Activated T-helper 17 cell treated with anti-CD3 and anti-CD28 coated beads, Interleukin-2, amount 50 U/mL, for 72 hours (primary cell): ENCODE data around the gene ENTPD8. TPM values are rescaled to one million over a fixed set of nuclear protein-coding genes. Genes with fewer than 3 reads are reported as not detected.

Source experiments
- ATAC-seq: fragments of 150-1000 bp; cut with Tn5 transposase; replicated peaks from 2 replicates; pipeline ENCODE4 v1.10.0; 2021; ENCODE audit warnings: mild to moderate bottlenecking, moderate library complexity
- H3K27ac Mint-ChIP-seq: one replicate; pipeline ENCODE4 v1.8.0; 2022; ENCODE audit warnings: mixed read lengths
- H3K27me3 Mint-ChIP-seq: one replicate; pipeline ENCODE4 v1.8.0; 2022; ENCODE audit warnings: mixed read lengths
- H3K36me3 Mint-ChIP-seq: one replicate; pipeline ENCODE4 v1.8.0; 2022; ENCODE audit warnings: low read depth, mild to moderate bottlenecking, mixed read lengths
- H3K4me1 Mint-ChIP-seq: one replicate; pipeline ENCODE4 v1.8.0; 2022; ENCODE audit warnings: mixed read lengths
- H3K4me3 Mint-ChIP-seq: one replicate; pipeline ENCODE4 v1.8.0; 2022; ENCODE audit warnings: mild to moderate bottlenecking, mixed read lengths
- H3K9me3 Mint-ChIP-seq: one replicate; pipeline ENCODE4 v1.8.0; 2022; ENCODE audit warnings: mixed read lengths
- total RNA-seq, 2 donors: library from RNA; stranded (reverse); gene quantifications; one replicate each; pipeline ENCODE4 v1.2.3, GENCODE V29; 2022

The ENTPD8 gene
- total RNA-seq, 2 donors from 2014 or later = not detected

DNA sequence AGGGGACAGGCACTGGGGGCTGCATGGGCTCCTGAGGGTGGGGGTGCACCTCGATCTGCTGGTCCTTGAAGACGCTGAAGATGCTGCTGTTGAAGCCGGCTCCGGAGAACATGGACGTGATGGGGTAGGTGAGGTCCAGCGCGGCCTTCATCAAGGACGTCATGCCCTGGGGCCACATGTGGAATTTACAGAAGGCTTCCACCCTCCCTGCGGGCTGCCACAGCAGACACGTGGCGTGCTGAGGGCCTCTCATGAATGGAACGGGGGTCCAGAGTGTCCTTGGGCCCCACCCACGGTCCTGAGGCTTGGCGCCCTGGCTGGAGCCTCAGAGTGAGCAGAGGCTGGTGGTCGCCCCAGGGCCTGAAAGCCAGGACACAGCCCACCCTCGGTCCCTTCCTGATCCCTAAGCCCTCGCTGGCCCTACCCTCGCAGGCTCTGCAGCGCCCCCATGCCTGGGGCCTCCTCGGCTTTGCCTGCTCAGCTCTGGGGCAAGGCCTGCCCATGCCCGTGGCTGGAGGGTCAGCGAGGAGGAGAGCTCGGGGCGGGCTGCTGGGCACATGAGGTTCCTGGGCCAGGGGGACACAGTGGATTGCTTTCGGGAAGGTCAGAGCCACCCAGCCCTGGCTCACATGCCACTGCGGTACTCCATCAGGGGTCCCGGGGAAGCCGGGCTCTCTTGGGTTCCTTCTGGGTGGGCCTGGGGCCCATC, 23.3 kb upstream of the ENTPD8 start:
- H3K27me3 Mint-ChIP-seq = no peaks in the 10 kb centered on the region
- no peaks in the 10 kb centered on the region for H3K9me3 Mint-ChIP-seq
- H3K4me1 Mint-ChIP-seq = no peaks in the 10 kb centered on the region
- H3K27ac Mint-ChIP-seq = no peak overlapping the region
- no peaks in the 10 kb centered on the region for H3K36me3 Mint-ChIP-seq
- H3K4me3 Mint-ChIP-seq = no peak overlapping the region
- ATAC-seq = no peak

DNA sequence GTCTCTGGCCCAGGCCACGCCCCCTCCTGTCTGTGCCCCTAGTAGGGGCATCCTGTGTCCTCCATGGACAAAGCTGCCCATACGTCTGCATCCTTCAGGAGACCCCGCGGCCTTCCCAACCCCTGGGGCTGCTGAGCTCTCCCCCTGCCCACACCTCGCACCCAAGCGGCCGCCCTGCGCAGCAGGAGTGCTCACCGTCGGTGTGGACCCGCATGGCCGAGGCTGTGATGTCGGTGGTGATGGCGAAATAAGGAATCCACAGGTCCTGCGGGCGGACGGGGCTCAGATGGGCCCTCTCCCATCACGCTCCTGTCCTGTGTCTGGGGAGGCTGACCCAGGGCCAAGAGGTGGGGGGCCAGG, 22.8 kb upstream of the ENTPD8 start:
- no peaks in the 10 kb centered on the region for H3K9me3 Mint-ChIP-seq
- no peak overlapping the region for H3K4me3 Mint-ChIP-seq

GRCh38 chr9:137462986-137463930, 22.1 kb upstream of the ENTPD8 start:
- no peaks in the 10 kb centered on the region for H3K4me1 Mint-ChIP-seq
- peak overlapping the region; percentile 60 for H3K4me3 Mint-ChIP-seq
- ATAC-seq = no peak
- H3K27ac Mint-ChIP-seq = no peak overlapping the region
- no peaks in the 10 kb centered on the region for H3K27me3 Mint-ChIP-seq
- no peaks in the 10 kb centered on the region for H3K36me3 Mint-ChIP-seq
- H3K9me3 Mint-ChIP-seq = no peaks in the 10 kb centered on the region

More for the DNA sequence above, 22.8 kb upstream of the ENTPD8 start:
- Mint-ChIP-seq H3K36me3 (no peaks in the 10 kb centered on the region), H3K27ac (no peak overlapping the region), H3K27me3 (no peaks in the 10 kb centered on the region), H3K4me1 (no peaks in the 10 kb centered on the region)
- ATAC-seq = no peak

DNA sequence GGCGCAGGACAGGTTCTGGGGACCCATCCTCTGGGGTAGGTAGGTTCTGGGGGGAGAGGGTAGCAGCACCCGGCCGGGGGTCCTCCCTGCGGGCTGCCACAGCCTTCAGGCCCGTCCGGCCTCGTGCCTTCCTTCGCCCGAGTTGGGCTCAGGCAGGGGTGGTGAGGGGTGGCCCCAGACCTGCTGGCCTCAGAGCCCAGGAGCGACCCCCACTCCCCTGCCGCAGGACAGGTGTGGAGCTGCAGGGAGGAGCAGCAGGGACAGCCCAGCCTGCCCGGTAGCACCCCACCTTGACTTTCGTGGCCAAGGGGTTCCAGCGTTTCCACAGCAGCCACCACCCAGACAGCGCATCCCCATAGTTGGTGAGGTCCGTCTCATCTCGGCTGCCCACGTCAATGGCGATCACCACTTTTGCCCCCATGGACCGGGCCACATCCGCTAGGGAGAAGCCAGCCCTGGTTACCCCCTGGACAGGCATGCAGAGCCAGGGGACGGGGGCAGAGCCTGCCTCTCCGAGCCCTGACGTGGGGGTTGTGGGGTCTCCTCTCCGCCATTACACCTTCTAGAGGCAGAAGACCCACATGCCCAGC, 21.3 kb upstream of the ENTPD8 start:
- Mint-ChIP-seq H3K4me3 (peak overlapping the region; percentile 60), H3K36me3 (no peaks in the 10 kb centered on the region), H3K27ac (peak overlapping the region; percentile 82), H3K4me1 (no peaks in the 10 kb centered on the region), H3K27me3 (no peaks in the 10 kb centered on the region), H3K9me3 (no peaks in the 10 kb centered on the region)
- ATAC-seq = no peak

DNA sequence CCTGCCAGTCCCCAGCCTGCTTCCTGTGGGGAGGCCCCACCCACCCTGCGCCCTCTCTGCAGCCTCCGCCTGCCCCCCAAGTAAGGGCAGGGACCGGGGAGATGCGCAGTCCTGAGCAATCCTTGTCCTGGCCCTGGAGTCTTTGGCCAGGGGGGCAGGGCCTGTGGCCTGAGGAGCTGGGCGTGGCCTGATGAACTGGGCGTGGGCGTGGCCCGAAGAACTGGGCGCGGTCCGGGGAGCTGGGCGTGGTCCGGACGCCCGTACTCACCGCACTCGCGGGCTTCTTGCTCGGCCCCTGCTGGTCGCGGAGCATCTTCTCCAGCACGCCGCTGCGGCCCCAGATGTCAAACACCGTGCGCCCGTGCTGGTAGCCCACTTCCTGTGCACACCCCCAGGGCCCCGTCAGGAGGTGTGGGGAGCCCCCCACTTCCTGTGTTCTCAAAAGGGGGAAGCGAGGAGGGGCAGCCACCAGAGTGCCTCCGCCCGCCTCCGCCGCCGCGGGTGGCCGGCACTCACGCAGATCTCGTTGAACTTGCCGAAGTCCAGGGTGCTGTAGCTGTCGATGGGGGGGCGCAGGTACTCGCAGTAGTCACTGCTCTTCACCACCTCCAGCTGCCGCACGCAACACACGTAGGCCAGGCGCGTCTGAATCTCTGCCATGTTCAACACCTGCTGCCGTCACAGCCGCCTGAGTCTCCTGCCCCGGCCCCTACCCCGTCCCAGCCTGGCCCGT, 20.7 kb upstream of the ENTPD8 start:
- Mint-ChIP-seq H3K9me3 (no peaks in the 10 kb centered on the region), H3K36me3 (peaks cover 1% of the 10 kb centered on the region), H3K4me1 (no peaks in the 10 kb centered on the region), H3K27ac (peak overlapping the region; percentile 82), H3K4me3 (peak overlapping the region; percentile 60), H3K27me3 (no peaks in the 10 kb centered on the region)
- ATAC-seq = peak; percentile 81

DNA sequence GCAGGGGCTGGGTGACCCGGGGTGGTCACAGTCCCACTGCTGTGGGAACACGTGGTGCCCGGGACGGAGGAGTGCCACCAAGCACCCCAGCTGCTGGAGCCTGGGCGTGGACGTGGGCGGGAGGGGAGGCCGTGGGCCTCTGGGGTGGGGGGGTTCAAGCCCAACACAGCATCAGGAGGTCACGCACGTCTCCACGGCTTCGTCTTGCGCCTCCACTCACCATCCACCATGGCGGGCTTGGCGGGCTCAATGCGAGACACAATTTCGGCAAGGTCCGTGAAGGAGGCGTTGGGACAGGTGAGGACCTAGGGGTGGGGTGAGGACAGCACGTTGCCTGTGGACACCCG, 20.1 kb upstream of the ENTPD8 start:
- Mint-ChIP-seq H3K27ac (no peak overlapping the region), H3K36me3 (peaks cover 7% of the 10 kb centered on the region), H3K9me3 (no peaks in the 10 kb centered on the region), H3K4me3 (peak overlapping the region; percentile 60), H3K4me1 (no peaks in the 10 kb centered on the region), H3K27me3 (no peaks in the 10 kb centered on the region)
- no peak for ATAC-seq

- no peaks in the 10 kb centered on the region for H3K27me3 Mint-ChIP-seq
- no peak for ATAC-seq
- peak overlapping the region; percentile 60 for H3K4me3 Mint-ChIP-seq
- H3K9me3 Mint-ChIP-seq = no peaks in the 10 kb centered on the region
- no peak overlapping the region for H3K27ac Mint-ChIP-seq
- H3K36me3 Mint-ChIP-seq = peaks cover 13% of the 10 kb centered on the region
- H3K4me1 Mint-ChIP-seq = no peaks in the 10 kb centered on the region
Observed at GRCh38 chr9:137460363-137461315, 19.5 kb upstream of the ENTPD8 start.

GRCh38 chr9:137459601-137460362, 18.6 kb upstream of the ENTPD8 start:
- H3K36me3 Mint-ChIP-seq = peaks cover 14% of the 10 kb centered on the region
- H3K4me3 Mint-ChIP-seq = peak overlapping the region; percentile 39
- H3K27me3 Mint-ChIP-seq = no peaks in the 10 kb centered on the region
- no peaks in the 10 kb centered on the region for H3K4me1 Mint-ChIP-seq
- H3K9me3 Mint-ChIP-seq = no peaks in the 10 kb centered on the region
- H3K27ac Mint-ChIP-seq = no peak overlapping the region
- no peak for ATAC-seq

DNA sequence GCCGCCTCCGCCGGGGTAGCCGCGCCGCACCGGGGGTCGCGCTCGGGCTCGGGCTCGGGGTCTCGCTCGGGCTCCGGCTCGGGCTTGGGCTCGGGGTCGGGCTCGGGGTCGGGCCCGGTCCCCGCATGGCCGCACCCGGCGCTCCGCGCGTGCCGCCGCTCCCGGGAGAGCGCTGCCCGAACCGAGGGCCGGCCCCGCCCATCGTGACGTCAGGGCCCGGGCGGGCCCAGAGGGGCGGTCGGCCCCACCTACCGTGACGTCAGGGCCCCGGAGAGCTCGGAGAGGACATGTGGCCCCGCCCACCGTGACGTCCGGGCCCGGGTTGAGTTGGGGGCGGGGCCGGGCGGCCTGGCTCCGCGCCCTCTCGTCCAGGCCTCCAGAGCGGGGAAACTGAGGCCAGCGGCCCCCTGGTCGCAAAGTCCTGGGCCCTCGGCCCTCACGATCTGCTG, 18.0 kb upstream of the ENTPD8 start, which contains the start of gene NSMF:
Gene NSMF, minus strand, starts transcription at position 183 of the 449 bp plus-strand sequence. CDS start 232 bp downstream, outside the sequence.
- peak; percentile 79 for ATAC-seq
- no peaks in the 10 kb centered on the region for H3K4me1 Mint-ChIP-seq
- H3K36me3 Mint-ChIP-seq = peaks cover 14% of the 10 kb centered on the region
- no peak within 1 kb of the TSS for H3K27ac Mint-ChIP-seq
- H3K4me3 Mint-ChIP-seq = peak within 1 kb of the TSS; percentile 39
- H3K27me3 Mint-ChIP-seq = no peaks in the 10 kb centered on the region
- no peaks in the 10 kb centered on the region for H3K9me3 Mint-ChIP-seq

GRCh38 chr9:137458194-137459151, 17.3 kb upstream of the ENTPD8 start:
- H3K27ac Mint-ChIP-seq = no peak overlapping the region
- peaks cover 14% of the 10 kb centered on the region for H3K36me3 Mint-ChIP-seq
- ATAC-seq = peak; percentile 16
- no peaks in the 10 kb centered on the region for H3K27me3 Mint-ChIP-seq
- H3K4me3 Mint-ChIP-seq = no peak overlapping the region
- no peaks in the 10 kb centered on the region for H3K4me1 Mint-ChIP-seq
- no peaks in the 10 kb centered on the region for H3K9me3 Mint-ChIP-seq

DNA sequence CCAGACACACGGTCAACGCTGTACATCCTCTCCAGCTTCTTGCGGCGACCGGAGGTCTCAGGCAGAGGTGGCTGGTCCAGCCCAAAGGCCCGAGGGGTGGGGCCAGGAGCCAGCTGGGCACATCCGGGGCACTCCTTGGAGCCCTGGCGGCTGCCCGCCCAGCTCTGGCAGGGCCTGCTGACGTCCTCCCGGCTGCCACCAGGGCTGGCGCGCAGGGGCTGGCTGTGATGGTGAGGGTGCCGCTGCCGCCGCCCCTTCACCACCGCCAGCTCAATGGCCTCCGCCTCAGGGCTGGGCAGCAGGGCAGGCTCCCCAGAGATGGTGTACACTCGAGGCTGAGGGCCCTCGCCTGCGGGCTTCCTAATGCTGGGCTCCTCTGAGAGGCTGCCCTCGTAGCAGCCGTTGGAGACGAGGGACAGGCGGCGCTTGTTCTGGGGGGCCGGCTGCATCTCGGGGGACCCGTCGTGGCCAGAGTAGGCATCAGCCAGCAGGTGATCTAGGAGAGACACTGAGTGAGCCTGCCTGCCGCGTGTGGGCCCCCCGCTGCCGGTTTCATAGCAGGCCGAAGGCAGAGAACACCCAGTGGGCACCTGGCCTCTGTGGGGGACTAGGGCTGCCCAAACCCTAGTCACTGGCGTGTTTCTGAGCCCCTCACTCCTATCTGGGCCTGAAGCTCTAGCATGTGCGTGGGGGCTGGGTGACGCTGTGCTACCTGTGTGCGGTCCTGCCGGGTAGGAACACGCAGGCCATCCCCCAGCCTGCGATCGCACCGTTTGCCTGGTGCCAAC, 16.4 kb upstream of the ENTPD8 start:
- Mint-ChIP-seq H3K36me3 (peaks cover 14% of the 10 kb centered on the region), H3K4me3 (peak overlapping the region; percentile 34), H3K27me3 (no peaks in the 10 kb centered on the region), H3K4me1 (no peaks in the 10 kb centered on the region), H3K27ac (no peak overlapping the region), H3K9me3 (no peaks in the 10 kb centered on the region)
- no peak for ATAC-seq
